ENCODE results near the gene MEGF8. TPM values are rescaled to one million over a fixed set of nuclear protein-coding genes. Genes with fewer than 3 reads are reported as not detected.

The MEGF8 gene
- total and polyA plus RNA-seq, 2 of the 13 experiments (the other 11 are each of a cell fraction or from before 2014, with no cell fraction given), result 4.0 to 8.8 TPM

- no TSS peak for BruUV-seq (replicated peaks)
- intact Hi-C loops (cut with micrococcal nuclease; ENCODE audit: unreplicated experiment), result no loop called here
- TF ChIP-seq AGO2 (optimal IDR thresholded peaks at IDR 0.05; ENCODE audit: low read depth, low read length) (peak; percentile 67), FOSL1 (CRISPR knock-in tag; IDR thresholded peaks at IDR 0.05; ENCODE audit: borderline replicate concordance) (no peak), TMF1 (CRISPR knock-in tag; IDR thresholded peaks at IDR 0.05; ENCODE audit: low read depth) (no peak), ZNF501 (CRISPR knock-in tag; IDR thresholded peaks at IDR 0.05) (peak; percentile 25; the same call in 1 of the 2 replicates), ZFX (CRISPR knock-in tag; IDR thresholded peaks at IDR 0.05; ENCODE audit: low read depth) (0 out of 2 replicates have a peak, but pooled peaks have one; percentile 14), SIN3A (IDR thresholded peaks at IDR 0.05; ENCODE audit: borderline replicate concordance, low read depth, low read length) (peak; percentile 52; the same call in 1 of the 2 replicates), THRA (CRISPR knock-in tag; IDR thresholded peaks at IDR 0.05; ENCODE audit: borderline replicate concordance) (no peak; the same call in 1 of the 2 replicates), ZBTB21 (CRISPR knock-in tag; IDR thresholded peaks at IDR 0.05) (no peak), ZSCAN21 (CRISPR knock-in tag; IDR thresholded peaks at IDR 0.05; ENCODE audit: borderline replicate concordance) (peak; percentile 11; the same call in 1 of the 2 replicates), ZNF687 (CRISPR knock-in tag; IDR thresholded peaks at IDR 0.05) (peak; percentile 59), ZNF34 (CRISPR knock-in tag; IDR thresholded peaks at IDR 0.05; ENCODE audit: borderline replicate concordance) (no peak), SNRNP70 (IDR thresholded peaks at IDR 0.05; ENCODE audit: low read depth, low read length) (no peak), PCBP2 (optimal IDR thresholded peaks at IDR 0.05; ENCODE audit: low read depth, low read length, poor library complexity, severe bottlenecking) (peak; percentile 33), HDAC1 (CRISPR knock-in tag; IDR thresholded peaks at IDR 0.05) (0 out of 2 replicates have a peak, but pooled peaks have one; percentile 37), MED13 (CRISPR knock-in tag; IDR thresholded peaks at IDR 0.05) (no peak), NR2F1 (CRISPR knock-in tag; IDR thresholded peaks at IDR 0.05) (0 out of 4 replicates have a peak, but pooled peaks of 1 of the 2 experiments have one; percentile 27), EED (CRISPR knock-in tag; IDR thresholded peaks at IDR 0.05) (0 out of 2 replicates have a peak, but pooled peaks have one; percentile 37), TCF7 (IDR thresholded peaks at IDR 0.05; ENCODE audit: low read depth) (no peak)
Measured at GRCh38 chr19:42284591-42285341, 40.7 kb upstream of the MEGF8 start.

More at GRCh38 chr19:42284591-42285341, 40.7 kb upstream of the MEGF8 start:
- in situ Hi-C loops (cut with HindIII; ENCODE audit: extremely low pct_ligation_motif_present, low pct_unique_long_range_greater_than_20kb), result loop anchor here (5.0 kb wide), 1 partner anchor 32 kb away; no protein-coding TSS in a partner anchor
- H3K79me2 ChIP-seq (ENCODE audit: insufficient read depth, low read length), result peaks cover 29% of the 10 kb centered on the region
- H3K4me1 ChIP-seq (ENCODE audit: insufficient read depth, low read length), result peaks cover 42% of the 10 kb centered on the region
- DNase-seq (ENCODE audit: low spot score) (no peak), FAIRE-seq (no peak), ATAC-seq (no peak)
- POLR2A ChIA-PET, result interaction anchor here (1.7 kb wide), 1 partner anchor 41 kb away, joined by 9 read pairs; the partner anchor contains the start of gene GSK3A
- H3K4me3 ChIP-seq (replicated peaks in 1 of 3; ENCODE audit: insufficient read depth in 1 of 3, low read depth in 2 of 3, low read length in 3 of 3), result peak overlapping the region; percentile 60 to 85 (median 82)
- no peaks in the 10 kb centered on the region for H3K9me3 ChIP-seq (ENCODE audit: low read length)
- peaks cover 11% of the 10 kb centered on the region; the same call in 1 of the 2 replicates for H4K20me1 ChIP-seq (ENCODE audit: insufficient read depth, low read length)
- no peaks in the 10 kb centered on the region; a peak in 1 of 5 replicates for H3K27me3 ChIP-seq (ENCODE audit: control insufficient read depth in 1 of 2, insufficient read depth in 2 of 2, low read length in 2 of 2)
- H3K4me2 ChIP-seq (ENCODE audit: low read depth, low read length), result peak overlapping the region; percentile 84
- 9% methylated on average over 23 of the region's 41 CpGs for WGBS (ENCODE audit: low lambda C conversion rate)
- CTCF ChIA-PET (ENCODE audit: low intra/inter-chr PET ratio, low total read pairs), result no interaction called here
- H2AFZ ChIP-seq (ENCODE audit: low read length), result no peak overlapping the region
- peak overlapping the region; percentile 42 for H3K27ac ChIP-seq (ENCODE audit: extremely low read length, insufficient read depth, low read length)
- peak overlapping the region; percentile 67 for H3K9ac ChIP-seq (ENCODE audit: insufficient read depth, low read depth, low read length)
- peaks cover 16 to 31% of the 10 kb centered on the region in 2 experiments; a peak in 4 of 5 replicates for H3K36me3 ChIP-seq (replicated peaks in 1 of 2; ENCODE audit: control insufficient read depth in 1 of 2, insufficient read depth in 2 of 2, low read length in 2 of 2)
